Muscle layer of colon (tissue), 2 donors: ENCODE measurements around the gene MSH2.

Experiments
- H3K27ac ChIP-seq: one replicate; pipeline ENCODE4 v1.7.0; 2013; ENCODE audit warnings: low read depth, mild to moderate bottlenecking, low read length, moderate library complexity
- H3K27me3 ChIP-seq, 2 donors: one replicate each; pipeline ENCODE4 v1.7.0; 2013; ENCODE audit warnings: low read length in 2 of 2, mild to moderate bottlenecking in 2 of 2; ENCODE audit not compliant: insufficient read depth in 2 of 2, control insufficient read depth in 1 of 2
- H3K36me3 ChIP-seq: one replicate; pipeline ENCODE4 v1.7.0; 2013; ENCODE audit warnings: mild to moderate bottlenecking, low read length; ENCODE audit not compliant: insufficient read depth
- H3K4me1 ChIP-seq: one replicate; pipeline ENCODE4 v1.7.0; 2013; ENCODE audit warnings: mild to moderate bottlenecking, low read length; ENCODE audit not compliant: insufficient read depth
- H3K4me3 ChIP-seq, 2 donors: one replicate each; pipeline ENCODE4 v1.7.0; 2013; ENCODE audit warnings: low read length in 2 of 2, low read depth in 1 of 2, mild to moderate bottlenecking in 1 of 2, moderate library complexity in 1 of 2
- H3K9ac ChIP-seq: one replicate; pipeline ENCODE4 v1.7.0; 2013; ENCODE audit warnings: low read length
- H3K9me3 ChIP-seq: one replicate; pipeline ENCODE4 v1.7.0; 2013; ENCODE audit warnings: mild to moderate bottlenecking, low read length
- donor health status: abdominal sarcoma.
- donor health status: Adenocarcinoma of cecum.

MSH2 gene

GRCh38 chr2:47485177-47485576 lies 82.2 kb downstream of the MSH2 start:
- Histone ChIP-seq H3K27ac (no peak overlapping the region), H3K36me3 (no peaks in the 10 kb centered on the region), H3K27me3 (no peaks in the 10 kb centered on the region), H3K9ac (no peak overlapping the region), H3K4me3 (no peak overlapping the region), H3K4me1 (no peaks in the 10 kb centered on the region), H3K9me3 (no peaks in the 10 kb centered on the region)

- no peak overlapping the region for H3K9ac ChIP-seq
- H3K9me3 ChIP-seq: no peaks in the 10 kb centered on the region
- no peaks in the 10 kb centered on the region for H3K4me1 ChIP-seq
- no peaks in the 10 kb centered on the region for H3K27me3 ChIP-seq
- no peak overlapping the region for H3K27ac ChIP-seq
- no peak overlapping the region for H3K4me3 ChIP-seq
- no peaks in the 10 kb centered on the region for H3K36me3 ChIP-seq
These were observed 82.9 kb downstream of the MSH2 start for GRCh38 chr2:47485751-47486300.

- H3K9me3 ChIP-seq: no peaks in the 10 kb centered on the region
- no peaks in the 10 kb centered on the region for H3K27me3 ChIP-seq
- no peak overlapping the region for H3K27ac ChIP-seq
- no peaks in the 10 kb centered on the region for H3K4me1 ChIP-seq
- no peak overlapping the region for H3K4me3 ChIP-seq
- no peak overlapping the region for H3K9ac ChIP-seq
- H3K36me3 ChIP-seq: no peaks in the 10 kb centered on the region
These were observed 84.0 kb downstream of the MSH2 start for GRCh38 chr2:47486841-47487497.

- Histone ChIP-seq H3K36me3 (no peaks in the 10 kb centered on the region), H3K27ac (no peak overlapping the region), H3K4me3 (no peak overlapping the region), H3K27me3 (no peaks in the 10 kb centered on the region), H3K9me3 (no peaks in the 10 kb centered on the region), H3K4me1 (no peaks in the 10 kb centered on the region), H3K9ac (no peak overlapping the region)
These were observed 84.5 kb downstream of the MSH2 start for GRCh38 chr2:47487498-47487875.

GRCh38 chr2:47488870-47489584 lies 86.1 kb downstream of the MSH2 start:
- H3K4me1 ChIP-seq: no peaks in the 10 kb centered on the region
- no peaks in the 10 kb centered on the region for H3K36me3 ChIP-seq
- no peaks in the 10 kb centered on the region for H3K9me3 ChIP-seq
- H3K9ac ChIP-seq: no peak overlapping the region
- no peak overlapping the region for H3K27ac ChIP-seq
- H3K27me3 ChIP-seq: no peaks in the 10 kb centered on the region
- H3K4me3 ChIP-seq: no peak overlapping the region

- H3K9ac ChIP-seq: no peak overlapping the region
- no peaks in the 10 kb centered on the region for H3K4me1 ChIP-seq
- H3K27me3 ChIP-seq: no peaks in the 10 kb centered on the region
- H3K27ac ChIP-seq: no peak overlapping the region
- no peak overlapping the region for H3K4me3 ChIP-seq
- H3K9me3 ChIP-seq: no peaks in the 10 kb centered on the region
- H3K36me3 ChIP-seq: no peaks in the 10 kb centered on the region
These were observed 87.5 kb downstream of the MSH2 start for GRCh38 chr2:47490406-47490805.

GRCh38 chr2:47493317-47494035 lies 90.5 kb downstream of the MSH2 start:
- no peaks in the 10 kb centered on the region for H3K9me3 ChIP-seq
- no peak overlapping the region for H3K27ac ChIP-seq
- no peaks in the 10 kb centered on the region for H3K27me3 ChIP-seq
- no peak overlapping the region for H3K9ac ChIP-seq
- H3K4me3 ChIP-seq: no peak overlapping the region
- no peaks in the 10 kb centered on the region for H3K4me1 ChIP-seq
- H3K36me3 ChIP-seq: no peaks in the 10 kb centered on the region

- H3K27me3 ChIP-seq: no peaks in the 10 kb centered on the region
- H3K4me1 ChIP-seq: no peaks in the 10 kb centered on the region
- H3K4me3 ChIP-seq: no peak overlapping the region
- H3K27ac ChIP-seq: no peak overlapping the region
- H3K36me3 ChIP-seq: no peaks in the 10 kb centered on the region
- H3K9me3 ChIP-seq: no peaks in the 10 kb centered on the region
- H3K9ac ChIP-seq: no peak overlapping the region
These were observed 91.5 kb downstream of the MSH2 start for GRCh38 chr2:47494267-47495130.

GRCh38 chr2:47497843-47498460 lies 95.0 kb downstream of the MSH2 start:
- Histone ChIP-seq H3K27me3 (no peaks in the 10 kb centered on the region), H3K4me3 (no peak overlapping the region), H3K36me3 (no peaks in the 10 kb centered on the region), H3K9ac (no peak overlapping the region), H3K27ac (no peak overlapping the region), H3K9me3 (no peaks in the 10 kb centered on the region), H3K4me1 (no peaks in the 10 kb centered on the region)

- no peaks in the 10 kb centered on the region for H3K27me3 ChIP-seq
- no peak overlapping the region for H3K9ac ChIP-seq
- H3K4me3 ChIP-seq: no peak overlapping the region
- H3K4me1 ChIP-seq: no peaks in the 10 kb centered on the region
- H3K36me3 ChIP-seq: no peaks in the 10 kb centered on the region
- no peak overlapping the region for H3K27ac ChIP-seq
- no peaks in the 10 kb centered on the region for H3K9me3 ChIP-seq
These were observed 96.1 kb downstream of the MSH2 start for GRCh38 chr2:47499093-47499492.
